LNCAP (cell line): Measurements from ENCODE around the gene ATN1.

Experiments
- CTCF ChIP-seq: fragments of 450-650 bp; IDR thresholded peaks from 2 replicates; pipeline ENCODE4 v1.5.1; 2017; ENCODE audit warnings: mild to moderate bottlenecking

Gene ATN1

GRCh38 chr12:6904280-6905276 is 23.2 kb upstream of the ATN1 start, which contains the start of gene LRRC23:
LRRC23 (plus strand) TSS chr12:6904822; CDS start chr12:6905634, 812 bp downstream.
- TF ChIP-seq CTCF: no peak

GRCh38 chr12:6905414-6906040 is 22.2 kb upstream of the ATN1 start:
- TF ChIP-seq CTCF: no peak

GRCh38 chr12:6909421-6910145 is 18.2 kb upstream of the ATN1 start:
- TF ChIP-seq CTCF: no peak

GRCh38 chr12:6912164-6912935 is 15.4 kb upstream of the ATN1 start:
- TF ChIP-seq CTCF: no peak

GRCh38 chr12:6914246-6914946 is 13.4 kb upstream of the ATN1 start, which contains the start of gene ENO2:
ENO2 (plus strand) TSS chr12:6914580; CDS start chr12:6915833, 1,253 bp downstream.
- TF ChIP-seq CTCF: no peak

GRCh38 chr12:6914947-6915788 is 12.6 kb upstream of the ATN1 start:
- no peak for TF ChIP-seq CTCF
